LHCN-M2 (cell line): ENCODE results near the gene GPX2. TPM values are rescaled to one million over a fixed set of nuclear protein-coding genes. Genes with fewer than 3 reads are reported as not detected.
A peak's percentile ranks its signal among the peaks of the same experiment; 100 is the strongest.
"Not testable (repeated sequence)": the region's sequence is repeated elsewhere in the genome, so short reads cannot be mapped to it uniquely, and the experiment has no call there.

Experiments
- DNase-seq: peaks from one replicate; pipeline ENCODE4 v3.0.0-alpha.2; 2012; ENCODE audit warnings: low read depth
- total RNA-seq: library from RNA; depleted of rRNA; stranded (reverse); fragments of >200 nt; gene quantifications from 2 replicates; pipeline ENCODE4 v1.2.3, GENCODE V29; 2014; rRNA removed

The GPX2 gene
- total RNA-seq, 1 experiment from 2014 or later, result not detected

DNA sequence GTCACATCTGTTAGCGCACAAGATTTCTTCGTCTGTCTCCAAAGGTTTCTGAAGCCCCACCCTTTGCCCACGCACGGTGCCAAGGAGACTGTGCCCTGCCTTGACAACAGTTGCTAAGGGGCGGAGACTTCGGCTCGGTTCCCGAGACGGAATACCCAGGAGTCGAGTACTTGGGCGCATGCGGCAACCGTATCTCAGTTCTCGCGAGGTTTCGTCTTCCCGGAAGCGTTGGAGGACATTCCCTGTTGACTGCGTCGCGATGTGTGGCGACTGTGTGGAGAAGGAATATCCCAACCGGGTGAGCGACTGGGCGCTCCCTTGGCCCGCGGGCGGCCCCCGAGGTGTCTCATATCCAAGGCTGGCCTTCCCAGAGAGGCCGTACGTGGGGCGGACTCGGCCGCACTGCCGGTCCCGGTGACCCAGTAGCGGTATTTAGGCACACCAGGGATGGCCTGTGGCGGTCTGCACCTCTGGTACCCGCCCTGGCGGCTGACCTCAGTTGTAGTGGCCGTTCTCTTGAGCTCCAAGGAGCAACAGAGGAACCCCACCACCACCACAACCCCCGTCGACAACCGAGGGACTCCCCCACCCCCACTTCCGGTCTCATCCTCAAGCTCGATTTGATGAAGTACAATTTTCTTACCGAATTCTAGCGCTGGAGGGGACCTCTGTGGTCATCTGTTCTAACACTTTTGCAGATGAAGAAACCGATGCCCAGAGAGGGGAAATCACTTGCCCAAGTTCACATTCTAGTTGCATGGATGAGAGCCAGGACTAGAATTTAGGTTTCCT is 28.1 kb downstream of the GPX2 start, which contains the start of gene CHURC1:
Gene CHURC1, plus strand, starts transcription at position 219 of the 792 bp plus-strand sequence. Its CDS starts 41 bp downstream, at position 260.
- peak; percentile 98 for DNase-seq

DNA sequence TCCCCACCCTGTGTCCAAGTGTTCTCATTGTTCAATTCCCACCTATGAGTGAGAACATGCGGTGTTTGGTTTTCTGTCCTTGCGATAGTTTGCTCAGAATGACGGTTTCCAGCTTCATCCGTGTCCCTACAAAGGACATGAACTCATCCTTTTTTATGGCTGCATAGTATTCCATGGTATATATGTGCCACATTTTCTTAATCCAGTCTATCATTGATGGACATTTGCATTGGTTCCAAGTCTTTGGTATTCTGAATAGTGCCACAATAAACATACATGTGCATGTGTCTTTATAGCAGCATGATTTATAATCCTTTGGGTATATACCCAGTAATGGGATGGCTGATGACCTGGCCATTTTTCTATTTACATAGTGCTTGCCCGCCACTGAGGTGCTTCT is 29.1 kb downstream of the GPX2 start:
- not testable (repeated sequence) for DNase-seq

DNA sequence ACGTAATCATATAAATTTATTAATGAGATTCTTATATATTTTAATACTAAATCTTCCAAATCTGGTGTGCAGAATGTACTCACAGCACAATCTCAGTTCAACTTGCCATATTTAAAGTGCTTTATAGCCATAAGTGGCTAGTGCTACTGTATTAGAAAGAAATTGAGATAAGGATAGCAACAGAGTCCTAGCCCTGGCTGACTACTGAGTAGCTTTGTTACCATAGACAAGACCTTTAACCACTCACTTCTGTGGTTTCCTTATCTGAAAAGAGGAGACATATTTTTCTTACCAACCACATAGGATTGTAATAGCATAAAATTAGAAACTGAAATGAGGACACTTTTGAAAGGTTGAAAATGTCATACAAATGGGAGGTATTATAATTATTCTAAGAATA is 30.3 kb downstream of the GPX2 start:
- no peak for DNase-seq

DNA sequence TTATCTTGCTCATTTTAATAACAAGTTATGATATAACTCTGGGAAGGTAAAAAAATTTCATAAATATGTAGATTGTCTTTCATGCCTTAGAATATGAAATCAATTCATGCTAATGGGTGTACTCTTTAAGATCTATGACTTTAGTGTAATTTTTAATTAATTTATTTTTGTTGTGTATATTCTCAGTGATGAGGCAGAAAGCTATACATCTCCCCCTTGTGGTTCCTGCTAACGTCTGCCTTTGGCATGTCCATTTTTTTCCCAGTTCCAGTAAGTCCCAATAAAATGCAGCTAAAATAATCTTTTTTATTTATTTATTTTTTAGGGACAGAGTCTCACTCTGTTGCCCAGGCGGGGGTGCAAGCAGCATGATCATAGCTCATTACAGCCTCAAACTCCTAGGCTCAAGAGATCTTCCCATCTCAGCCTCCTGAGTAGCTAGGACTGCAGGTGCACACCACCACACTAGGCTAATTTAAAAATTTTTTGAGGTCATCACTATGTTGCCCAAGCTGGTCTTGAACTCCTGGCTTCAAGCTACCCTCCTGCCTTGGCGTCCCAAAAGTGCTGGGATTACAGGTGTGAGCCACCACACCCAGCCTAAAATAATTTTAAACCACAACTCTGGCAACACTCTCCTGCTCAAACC is 31.6 kb downstream of the GPX2 start:
- DNase-seq, result peak; percentile 37

DNA sequence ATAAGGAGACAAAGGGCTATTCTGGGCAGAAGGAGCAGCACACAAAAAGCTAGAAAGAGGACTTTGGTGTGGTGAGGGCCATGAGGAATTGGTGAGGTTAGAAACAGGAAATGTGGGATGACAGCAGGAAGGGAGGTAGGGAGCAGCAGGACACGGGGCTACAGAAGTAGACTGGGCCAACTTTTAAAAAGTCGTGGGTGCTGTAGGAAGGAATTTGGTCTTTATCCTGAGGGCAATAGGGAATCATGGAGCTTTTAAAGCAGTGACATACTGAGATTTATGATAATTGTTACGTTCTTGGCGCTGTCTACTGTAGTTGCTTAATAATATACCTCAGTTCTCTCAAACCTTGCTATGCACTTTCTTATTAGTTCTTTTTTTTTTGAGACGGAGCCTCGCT is 36.5 kb downstream of the GPX2 start:
- no peak for DNase-seq

DNA sequence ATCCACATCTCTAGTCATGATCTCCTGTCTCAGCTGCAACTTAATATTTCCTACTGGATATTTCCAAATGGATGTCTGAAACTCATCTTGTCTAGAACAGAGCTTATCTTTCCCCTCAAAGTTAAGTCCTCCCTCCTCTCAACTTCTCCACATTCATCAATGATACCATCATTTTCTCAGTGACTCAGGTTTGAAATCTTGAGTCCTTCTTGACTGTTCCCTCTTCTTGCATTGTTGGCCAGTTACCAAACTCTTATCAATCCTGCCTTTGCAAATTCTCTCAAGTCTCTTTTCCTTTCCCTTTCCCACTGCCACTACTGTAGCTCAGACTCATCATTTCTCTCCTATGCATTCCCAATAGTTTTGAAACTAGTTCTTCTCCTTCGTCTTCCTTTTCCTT is 42.6 kb downstream of the GPX2 start:
- no peak for DNase-seq

DNA sequence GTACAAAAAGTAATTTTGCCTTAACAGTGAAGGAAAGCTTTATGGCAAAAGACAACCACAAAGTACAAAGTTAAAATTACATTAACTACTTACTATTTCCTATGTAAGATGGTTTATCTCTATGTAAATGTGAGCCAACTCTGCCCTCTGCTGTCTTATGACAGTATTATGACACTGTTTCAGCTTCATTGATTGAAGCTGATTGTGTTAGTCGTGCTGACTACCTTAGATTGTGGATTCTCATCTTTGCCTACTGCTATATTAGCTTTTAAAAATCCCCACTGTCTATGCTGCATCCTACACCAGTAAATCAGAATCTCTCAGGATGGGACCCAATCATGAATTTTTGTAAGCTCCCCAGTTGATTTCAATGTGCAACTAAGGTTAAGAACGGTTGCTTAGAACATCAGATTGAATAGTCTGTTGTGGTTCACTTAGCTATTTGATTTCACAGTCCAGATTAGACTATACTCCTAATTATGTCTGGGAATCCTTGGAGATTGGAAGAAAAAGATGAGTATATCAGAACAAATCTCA is 50.6 kb downstream of the GPX2 start:
- peak; percentile 53 for DNase-seq

DNA sequence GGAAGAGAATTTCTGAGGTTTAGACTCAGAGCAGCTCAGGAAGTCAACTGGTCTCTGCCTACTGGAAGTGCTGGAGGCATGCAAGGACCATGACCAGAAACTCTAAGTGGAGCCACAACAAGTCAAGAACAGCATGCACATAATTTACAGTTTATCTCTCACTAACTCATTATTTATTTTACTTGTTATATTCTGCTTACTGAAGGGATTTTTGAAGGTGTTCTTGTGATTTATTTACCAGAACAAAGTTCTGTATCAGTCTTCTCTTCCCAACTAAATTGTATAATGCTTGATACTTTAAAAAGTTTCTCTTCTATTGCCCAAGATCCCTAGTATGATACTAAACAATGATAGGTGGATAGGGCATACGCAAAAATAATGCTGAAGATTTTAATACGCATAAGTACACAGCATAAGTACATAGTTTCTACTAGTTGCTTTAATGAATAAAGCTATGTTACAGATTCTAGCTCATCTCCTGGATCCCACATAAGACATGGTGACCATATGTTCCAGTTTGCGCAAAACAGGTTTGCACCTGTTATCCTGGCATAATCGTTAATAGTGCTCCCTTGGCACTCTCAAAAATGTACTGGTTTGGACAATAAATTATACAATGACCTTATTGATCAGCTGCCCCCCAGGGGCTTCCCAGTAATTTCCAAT is 51.2 kb downstream of the GPX2 start:
- DNase-seq, result no peak

DNA sequence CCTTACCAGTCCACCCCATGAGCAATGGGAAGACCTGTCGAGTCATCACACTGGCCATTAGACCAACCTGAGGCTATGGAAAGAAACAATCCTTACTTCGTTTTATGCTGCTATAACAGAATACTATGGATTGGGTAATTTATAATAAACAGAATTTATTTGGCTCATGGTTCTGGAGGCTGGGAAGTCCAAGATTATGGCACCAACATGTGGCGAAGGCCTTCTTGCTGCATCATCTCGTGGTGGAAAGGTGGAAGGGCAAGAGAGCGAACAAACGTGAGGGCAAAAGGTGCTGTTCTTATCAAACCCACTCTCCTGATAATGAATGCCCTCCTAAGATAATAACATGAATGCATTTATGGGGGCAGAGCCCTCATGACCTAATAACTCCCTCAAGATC is 53.2 kb downstream of the GPX2 start:
- no peak for DNase-seq

Other genes starting within 250 kb of the GPX2 start
- gene PLEKHG3, start 238.3 kb downstream of the GPX2 start, total RNA-seq, result 3.5 and 6.0 TPM in 2 replicates
- not detected in 2 replicates for gene SPTB, start 62.8 kb downstream of the GPX2 start, total RNA-seq
- 52.8 and 55.4 TPM in 2 replicates for gene CHURC1, start 28.3 kb downstream of the GPX2 start, total RNA-seq
- gene RAB15, start 29.6 kb upstream of the GPX2 start, total RNA-seq, result 17.6 and 23.1 TPM in 2 replicates
- gene FNTB, start 44.1 kb upstream of the GPX2 start, total RNA-seq, result 13.9 and 17.4 TPM in 2 replicates
- 44.8 and 45.9 TPM in 2 replicates for gene MAX, start 159.8 kb upstream of the GPX2 start, total RNA-seq